Immature natural killer cell (primary cell): ENCODE results near the gene SLC12A4. TPM values are rescaled to one million over a fixed set of nuclear protein-coding genes. Genes with fewer than 3 reads are reported as not detected.
"Not testable (repeated sequence)": the region's sequence is repeated elsewhere in the genome, so short reads cannot be mapped to it uniquely, and the experiment has no call there.

Source experiments
- DNase-seq, 3 donors: peaks; one replicate each; pipeline ENCODE4 v3.0.0; 2022; ENCODE audit warnings: mixed read lengths in 1 of 3
- H3K27ac Mint-ChIP-seq, 6 donors: one replicate each; pipeline ENCODE4 v1.8.0; 2020; ENCODE audit warnings: mixed read lengths in 6 of 6, mild to moderate bottlenecking in 5 of 6, inconsistent platforms in 4 of 6, moderate library complexity in 3 of 6
- H3K27me3 Mint-ChIP-seq, 3 donors: one replicate each; pipeline ENCODE4 v1.8.0; 2020 to 2021; ENCODE audit warnings: low read depth in 3 of 3, mild to moderate bottlenecking in 3 of 3, mixed read lengths in 3 of 3, moderate library complexity in 3 of 3, inconsistent platforms in 1 of 3
- H3K36me3 Mint-ChIP-seq, 3 donors: one replicate each; pipeline ENCODE4 v1.8.0; 2020; ENCODE audit warnings: mixed read lengths in 3 of 3, inconsistent platforms in 2 of 3, mild to moderate bottlenecking in 2 of 3
- H3K4me1 Mint-ChIP-seq, 2 donors: one replicate each; pipeline ENCODE4 v1.8.0; 2020; ENCODE audit warnings: inconsistent platforms in 2 of 2, mild to moderate bottlenecking in 2 of 2, mixed read lengths in 2 of 2, moderate library complexity in 1 of 2
- H3K4me3 Mint-ChIP-seq, 5 donors: one replicate each; pipeline ENCODE4 v1.8.0; 2020; ENCODE audit warnings: mild to moderate bottlenecking in 5 of 5, mixed read lengths in 5 of 5, inconsistent platforms in 3 of 5, moderate library complexity in 3 of 5
- H3K9me3 Mint-ChIP-seq, 6 donors: one replicate each; pipeline ENCODE4 v1.8.0; 2020; ENCODE audit warnings: mild to moderate bottlenecking in 6 of 6, mixed read lengths in 6 of 6, inconsistent platforms in 4 of 6, moderate library complexity in 3 of 6
- polyA plus RNA-seq, 3 donors: library from polyadenylated mRNA; unstranded; fragments of 300-500 nt; fragmentation: Illumina TruSeq; gene quantifications; one replicate each; pipeline ENCODE4 v1.2.3, GENCODE V29; 2021

Gene SLC12A4
- polyA plus RNA-seq, 3 donors from 2014 or later, result 5.1 to 10.5 (median 6.6) TPM

DNA sequence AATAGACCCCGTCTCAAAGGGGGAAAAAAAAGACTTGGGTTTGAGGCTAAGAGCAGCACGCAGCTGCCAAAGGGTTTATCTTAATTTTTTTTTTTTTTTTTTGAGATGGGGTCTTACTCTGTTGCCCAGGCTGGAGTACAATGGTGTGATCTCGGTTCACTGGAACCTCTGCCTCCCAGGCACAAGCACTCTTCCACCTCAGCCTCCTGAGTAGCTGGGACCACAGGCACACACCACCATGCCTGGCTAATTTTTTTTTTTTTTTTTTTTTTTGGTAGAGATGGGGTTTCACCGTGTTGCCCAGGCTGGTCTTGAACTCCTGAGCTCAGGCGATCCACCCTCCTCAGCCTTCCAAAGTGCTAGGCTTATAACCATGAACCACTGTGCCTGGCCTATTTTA lies 30.7 kb downstream of the SLC12A4 start:
- H3K27me3 Mint-ChIP-seq, result peaks cover 5 to 17% (median 16%) of the 10 kb centered on the region in 3 donors
- peak overlapping the region in 5 of 6 donors; percentile 36 to 98 (median 94) for H3K27ac Mint-ChIP-seq
- H3K4me3 Mint-ChIP-seq, result peak overlapping the region in 1 of 5 donors; percentile 100
- peaks cover 0 to 15% (median 11%) of the 10 kb centered on the region in 3 donors for H3K36me3 Mint-ChIP-seq
- H3K9me3 Mint-ChIP-seq, DNase-seq: not testable (repeated sequence)
- H3K4me1 Mint-ChIP-seq, result peaks cover 49 to 57% of the 10 kb centered on the region in 2 donors

DNA sequence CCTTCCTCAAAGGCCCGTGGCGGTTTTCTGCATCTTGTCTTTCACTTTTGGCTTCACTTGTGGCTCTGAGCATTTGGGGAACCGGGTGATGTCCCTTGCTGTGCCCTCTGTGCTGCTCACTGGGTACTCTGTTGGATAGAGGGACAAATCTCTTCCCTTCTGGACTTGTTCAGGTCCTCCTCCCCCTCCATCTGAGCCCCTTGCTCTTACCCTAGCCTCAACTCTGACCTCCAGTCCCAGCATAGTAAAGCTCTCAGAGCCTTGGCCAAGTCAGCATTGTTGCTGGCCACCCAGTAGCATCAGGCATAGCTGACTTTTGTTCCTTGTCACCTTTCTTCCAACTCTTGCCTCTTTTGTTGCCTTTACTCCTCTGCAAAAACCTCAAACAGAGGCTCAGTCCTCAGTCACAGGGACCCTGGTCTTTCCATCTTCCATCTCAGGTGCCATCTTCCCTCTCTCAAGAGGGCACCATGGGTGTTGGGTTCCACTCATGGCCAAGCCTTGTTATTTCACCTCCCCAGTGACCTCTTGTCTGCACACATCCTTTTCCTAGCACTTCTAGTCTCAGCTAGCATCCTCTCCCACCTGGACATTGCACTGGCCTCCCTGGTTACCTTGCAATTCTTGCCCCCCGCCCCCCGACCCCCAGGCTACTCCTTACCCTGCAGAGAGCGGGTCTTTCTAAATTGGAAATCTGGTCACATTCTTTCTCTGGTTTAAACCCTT lies 31.4 kb downstream of the SLC12A4 start:
- Mint-ChIP-seq H3K27ac (peak overlapping the region; percentile 91 to 99 (median 96)), H3K4me3 (peak overlapping the region; percentile 97 to 100 (median 99)), H3K4me1 (peaks cover 49 to 55% of the 10 kb centered on the region in 2 donors), H3K9me3 (no peaks in the 10 kb centered on the region), H3K27me3 (peaks cover 5 to 17% (median 16%) of the 10 kb centered on the region in 3 donors), H3K36me3 (peaks cover 0 to 15% (median 11%) of the 10 kb centered on the region in 3 donors)
- peak; percentile 81 to 82 (median 82) for DNase-seq

DNA sequence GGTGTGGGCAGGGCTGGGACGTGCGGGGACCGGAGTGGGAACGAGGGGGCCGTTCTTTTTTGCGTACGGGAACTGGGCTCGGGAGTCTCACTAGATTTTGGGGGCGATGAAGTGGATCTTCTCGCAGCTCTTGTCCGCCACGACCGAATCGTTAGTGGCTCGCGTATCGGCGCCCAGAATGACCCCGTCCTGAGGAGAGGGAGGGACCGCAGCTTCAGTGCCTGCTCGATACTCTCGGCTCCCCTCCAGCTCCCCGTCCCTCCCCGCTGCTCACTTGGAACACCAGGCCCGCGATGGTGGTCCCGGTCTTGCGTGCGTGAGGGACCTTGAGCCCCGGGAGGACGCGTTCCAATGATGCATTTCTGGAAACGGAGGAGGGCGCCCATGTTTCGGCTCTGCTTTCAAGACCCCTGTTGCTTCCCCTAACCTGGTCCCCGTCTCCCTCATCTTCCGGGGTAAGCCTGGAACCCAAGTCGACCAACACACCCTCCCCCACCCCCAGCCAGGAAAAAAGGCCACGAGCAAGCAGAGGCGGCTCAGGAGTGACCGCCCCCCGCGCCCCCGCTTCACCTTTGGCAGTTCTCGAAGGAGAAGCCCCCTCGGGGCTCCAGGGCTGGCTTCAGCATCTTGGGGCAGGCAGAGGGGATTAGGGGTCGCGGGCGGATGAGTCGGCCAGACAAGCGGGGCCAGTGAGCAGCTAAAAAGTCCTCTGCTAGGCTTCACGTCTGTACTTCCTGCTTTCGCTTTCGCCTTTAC lies 32.1 kb downstream of the SLC12A4 start, which contains the start of gene PSMB10:
Gene PSMB10, minus strand, starts transcription at position 727 of the 756 bp plus-strand sequence. Its CDS starts 101 bp downstream, at position 626.
- Mint-ChIP-seq H3K4me1 (peaks cover 42 to 47% of the 10 kb centered on the region in 2 donors), H3K27me3 (peaks cover 5 to 16% (median 16%) of the 10 kb centered on the region in 3 donors), H3K4me3 (peak within 1 kb of the TSS; percentile 97 to 100 (median 99)), H3K36me3 (peaks cover 0 to 15% (median 11%) of the 10 kb centered on the region in 3 donors), H3K27ac (peak within 1 kb of the TSS; percentile 91 to 99 (median 96)), H3K9me3 (no peaks in the 10 kb centered on the region)
- DNase-seq, result no peak

DNA sequence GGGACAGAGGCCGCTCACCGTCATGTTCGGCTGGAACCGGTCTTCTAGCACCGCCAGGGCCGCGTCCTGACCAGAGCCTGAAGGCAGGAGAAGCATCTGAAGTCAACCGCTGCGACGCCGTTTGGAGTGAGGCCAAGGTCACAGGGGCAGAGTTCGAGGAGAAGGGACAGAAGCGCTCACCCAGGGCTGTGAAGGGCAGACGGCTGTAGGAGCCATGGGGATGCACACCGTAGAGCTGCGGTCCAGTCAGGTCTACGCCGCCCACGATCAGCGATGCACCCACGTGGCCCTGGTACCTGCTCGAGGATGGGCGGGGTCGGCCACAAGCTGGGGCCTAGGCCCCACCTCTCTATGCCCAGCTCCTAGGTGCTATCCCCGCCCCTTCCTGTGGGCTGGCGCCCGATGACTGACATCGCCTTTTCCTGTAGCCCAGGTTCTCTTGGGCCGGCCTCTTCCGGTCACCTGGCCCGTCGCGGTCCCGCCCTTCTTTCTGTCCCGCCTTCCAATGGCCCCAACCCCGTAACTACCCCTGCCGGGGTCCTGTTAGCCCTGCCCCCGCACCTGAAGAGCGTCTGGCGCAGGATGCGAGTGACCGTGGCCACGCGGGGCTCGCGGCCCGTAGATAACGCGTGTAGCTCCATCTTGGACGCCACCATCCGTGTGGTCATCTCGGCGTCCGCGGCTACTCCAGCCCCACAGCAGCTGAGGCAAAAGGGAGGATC lies 32.9 kb downstream of the SLC12A4 start:
- DNase-seq, result peak; percentile 89 to 92 (median 91)
- no peaks in the 10 kb centered on the region for H3K9me3 Mint-ChIP-seq
- H3K27me3 Mint-ChIP-seq, result peaks cover 6 to 17% (median 16%) of the 10 kb centered on the region in 3 donors
- peak overlapping the region; percentile 97 to 100 (median 99) for H3K4me3 Mint-ChIP-seq
- peaks cover 41 to 46% of the 10 kb centered on the region in 2 donors for H3K4me1 Mint-ChIP-seq
- peaks cover 0 to 15% (median 11%) of the 10 kb centered on the region in 3 donors for H3K36me3 Mint-ChIP-seq
- H3K27ac Mint-ChIP-seq, result peak overlapping the region; percentile 91 to 99 (median 96)

DNA sequence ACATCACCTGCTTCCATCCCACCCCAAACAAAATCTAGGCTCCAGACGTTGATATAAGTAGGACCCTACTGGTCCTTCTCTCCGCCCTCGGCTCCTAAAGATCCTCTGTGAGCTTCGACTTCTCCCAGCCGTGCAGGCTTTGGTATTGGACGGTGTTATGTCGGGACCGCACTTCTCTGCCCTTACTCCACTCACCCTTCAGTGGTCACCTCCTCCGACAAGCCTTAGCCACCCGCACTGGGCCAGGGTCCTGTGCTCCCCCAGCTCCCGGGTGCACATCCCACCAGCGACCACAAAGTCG lies 33.4 kb downstream of the SLC12A4 start:
- Mint-ChIP-seq H3K36me3 (peaks cover 0 to 15% (median 11%) of the 10 kb centered on the region in 3 donors), H3K27me3 (peaks cover 6 to 18% (median 16%) of the 10 kb centered on the region in 3 donors), H3K9me3 (no peaks in the 10 kb centered on the region), H3K4me1 (peaks cover 35 to 41% of the 10 kb centered on the region in 2 donors), H3K4me3 (peak overlapping the region; percentile 97 to 100 (median 99)), H3K27ac (peak overlapping the region; percentile 91 to 99 (median 96))
- no peak for DNase-seq

DNA sequence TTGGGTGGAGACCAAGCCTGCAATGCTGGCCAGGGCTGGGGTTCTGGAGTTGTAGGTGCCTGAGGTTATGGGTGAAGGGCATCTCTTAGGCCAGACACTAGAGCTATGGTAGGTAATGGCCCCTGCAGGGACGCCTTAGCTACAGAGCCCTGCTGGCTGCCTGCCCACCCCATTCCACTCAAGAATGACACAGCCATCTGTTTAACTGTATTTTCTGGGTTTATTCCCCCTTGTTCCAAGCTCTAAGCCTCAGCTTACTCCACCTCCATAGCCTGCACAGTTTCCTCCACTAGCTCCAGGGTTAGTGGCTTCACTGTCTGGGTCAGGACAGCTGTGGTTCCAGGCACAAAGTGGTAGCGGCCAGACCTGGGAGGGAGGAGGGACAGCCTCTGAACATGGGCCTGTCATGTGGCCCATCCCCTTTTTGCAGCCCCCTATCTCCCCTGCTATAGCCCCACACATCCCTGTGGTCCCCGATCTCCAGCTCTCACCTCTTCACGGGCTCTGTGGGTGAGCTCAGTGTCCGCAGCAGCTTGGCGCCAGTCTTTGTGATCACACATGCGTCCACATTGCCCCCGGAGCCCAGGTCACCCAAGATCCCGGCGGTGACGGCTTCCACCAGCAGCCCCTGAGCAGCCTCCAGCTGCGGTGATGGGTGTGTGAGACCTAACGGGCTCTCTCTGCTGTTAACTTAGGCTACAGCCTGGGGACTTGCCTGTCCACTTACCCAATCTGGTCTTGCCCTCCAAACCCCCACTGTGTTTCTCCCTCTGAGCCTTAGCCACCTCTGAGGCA lies 33.9 kb downstream of the SLC12A4 start:
- H3K4me1 Mint-ChIP-seq, result peaks cover 32 to 35% of the 10 kb centered on the region in 2 donors
- no peak for DNase-seq

DNA sequence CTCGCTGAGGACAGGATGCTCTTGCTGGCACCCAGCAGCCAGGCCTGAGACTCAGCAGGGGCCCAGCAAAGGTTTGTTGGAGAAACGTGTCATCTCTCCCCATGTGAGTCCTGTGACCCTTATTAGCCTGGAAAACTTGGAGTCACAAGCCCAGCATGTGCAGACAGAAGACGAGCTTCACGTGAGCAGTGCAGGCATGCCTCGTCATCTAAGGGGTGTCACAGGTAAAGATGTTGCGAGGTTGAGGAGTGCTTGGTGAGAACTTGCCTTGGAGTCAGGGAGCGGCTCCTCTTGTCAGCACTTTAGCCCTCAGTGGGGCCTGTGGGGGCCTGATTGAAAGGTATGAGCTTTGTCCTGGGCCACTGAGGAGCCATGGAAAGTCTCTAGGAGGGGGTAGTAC lies 34.6 kb downstream of the SLC12A4 start:
- Mint-ChIP-seq H3K4me1 (peaks cover 32 to 35% of the 10 kb centered on the region in 2 donors), H3K27me3 (peaks cover 6 to 18% (median 12%) of the 10 kb centered on the region in 3 donors), H3K4me3 (peak overlapping the region; percentile 6 to 50 (median 32)), H3K9me3 (no peaks in the 10 kb centered on the region), H3K27ac (peak overlapping the region; percentile 19 to 98 (median 44)), H3K36me3 (peaks cover 0 to 15% (median 11%) of the 10 kb centered on the region in 3 donors)
- DNase-seq, result no peak

More for the DNA sequence above, 33.9 kb downstream of the SLC12A4 start:
- Mint-ChIP-seq H3K4me3 (peak overlapping the region; percentile 24 to 99 (median 98)), H3K27me3 (peaks cover 6 to 18% (median 12%) of the 10 kb centered on the region in 3 donors), H3K27ac (peak overlapping the region; percentile 91 to 99 (median 96)), H3K36me3 (peaks cover 0 to 15% (median 11%) of the 10 kb centered on the region in 3 donors), H3K9me3 (no peaks in the 10 kb centered on the region)

DNA sequence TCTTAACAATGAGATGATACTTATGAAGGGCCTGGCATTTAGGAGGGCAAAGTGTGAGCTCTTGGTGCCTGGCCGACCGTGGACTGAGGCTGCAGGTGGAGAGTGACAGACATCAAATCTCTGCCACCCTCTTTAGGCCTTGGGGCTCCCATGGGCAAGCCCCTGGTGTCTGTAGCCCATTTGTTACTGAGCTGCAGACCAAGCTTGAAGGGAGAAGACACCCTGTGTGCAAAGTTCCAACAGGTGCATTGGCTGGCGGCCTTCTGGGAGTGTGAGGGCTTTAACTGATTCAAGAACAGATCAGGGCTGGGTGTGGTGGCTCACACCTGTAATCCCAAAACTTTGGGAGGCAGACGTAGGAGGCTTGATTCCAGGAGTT lies 36.0 kb downstream of the SLC12A4 start:
- no peak overlapping the region for H3K4me3 Mint-ChIP-seq
- DNase-seq, result no peak
- H3K36me3 Mint-ChIP-seq, result peaks cover 0 to 15% (median 11%) of the 10 kb centered on the region in 3 donors
- H3K27me3 Mint-ChIP-seq, result peaks cover 6 to 18% (median 12%) of the 10 kb centered on the region in 3 donors
- H3K27ac Mint-ChIP-seq, result peak overlapping the region in 2 of 6 donors; percentile 18 to 46
- no peaks in the 10 kb centered on the region for H3K9me3 Mint-ChIP-seq
- H3K4me1 Mint-ChIP-seq, result peaks cover 32 to 33% of the 10 kb centered on the region in 2 donors

DNA sequence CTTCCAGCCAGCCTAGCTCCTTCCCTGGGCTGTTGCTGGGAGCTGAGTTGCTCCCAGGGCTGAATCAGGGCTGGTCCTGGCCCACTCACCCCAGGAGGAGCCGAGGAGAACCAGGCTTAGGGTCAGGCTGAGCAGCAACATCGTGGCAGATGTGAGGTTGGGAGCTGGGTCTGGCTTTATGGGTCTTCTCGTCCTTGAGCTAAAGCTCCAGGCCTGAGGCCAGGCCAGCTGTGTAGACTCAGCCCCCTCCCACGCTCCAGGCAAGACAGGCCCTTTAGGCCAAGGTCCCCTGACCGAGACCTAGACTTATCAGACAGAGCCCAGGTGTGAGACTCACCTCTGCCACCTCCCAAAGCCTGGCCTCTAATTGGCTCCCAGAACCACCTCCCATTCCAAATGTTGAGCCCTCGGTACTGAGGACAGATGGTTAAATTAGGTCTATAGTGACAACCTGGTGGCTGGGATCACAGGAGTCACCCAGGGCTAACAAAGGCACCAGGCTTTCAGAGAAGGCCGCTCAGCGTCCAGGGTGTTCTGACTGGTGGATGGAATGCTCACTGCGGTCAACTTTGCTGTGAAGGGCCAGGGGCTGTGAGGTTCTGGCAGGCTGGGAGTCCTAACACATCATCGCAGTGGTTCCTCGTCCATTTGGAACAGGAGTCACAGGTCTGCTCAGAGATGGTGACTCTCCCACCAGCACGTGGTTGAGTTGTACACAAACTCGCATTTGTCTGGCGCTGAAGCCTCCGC lies 36.5 kb downstream of the SLC12A4 start, which contains the start of gene CTRL:
Gene CTRL, minus strand, starts transcription at position 151 of the 750 bp plus-strand sequence. Its CDS starts 10 bp downstream, at position 141.
- peaks cover 0 to 15% (median 11%) of the 10 kb centered on the region in 3 donors for H3K36me3 Mint-ChIP-seq
- H3K9me3 Mint-ChIP-seq, result no peaks in the 10 kb centered on the region
- H3K4me3 Mint-ChIP-seq, result no peak within 1 kb of the TSS
- peak within 1 kb of the TSS in 3 of 6 donors; percentile 39 to 61 (median 46) for H3K27ac Mint-ChIP-seq
- peaks cover 26 to 28% of the 10 kb centered on the region in 2 donors for H3K4me1 Mint-ChIP-seq
- DNase-seq, result no peak
- peaks cover 6 to 18% (median 9%) of the 10 kb centered on the region in 3 donors for H3K27me3 Mint-ChIP-seq

DNA sequence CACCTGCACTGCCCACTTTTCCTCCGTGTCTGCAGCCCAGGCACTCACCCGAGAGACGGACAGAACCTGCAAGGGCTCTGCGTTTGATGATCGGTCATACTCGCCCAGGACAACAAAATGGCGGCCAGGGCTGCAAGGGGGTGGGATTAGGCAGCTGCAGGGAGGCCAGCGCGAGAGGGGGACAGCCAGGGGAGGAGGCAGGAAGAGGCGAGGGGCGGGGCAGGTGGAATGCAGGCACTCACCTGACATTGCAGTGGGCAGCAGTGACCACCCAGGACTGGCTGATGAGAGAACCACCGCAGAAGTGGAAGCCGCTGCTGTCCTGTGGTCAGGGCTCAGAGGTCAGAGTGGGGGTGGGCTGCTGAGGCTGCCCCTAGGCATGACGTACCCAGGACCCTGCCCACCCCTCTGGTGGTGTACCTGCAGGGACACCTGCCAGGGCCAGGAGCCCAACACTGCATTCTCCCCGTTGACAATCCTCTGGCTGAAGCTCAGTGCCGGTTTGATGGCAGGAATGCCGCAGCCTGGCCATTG lies 37.7 kb downstream of the SLC12A4 start:
- Mint-ChIP-seq H3K4me1 (peaks cover 23 to 24% of the 10 kb centered on the region in 2 donors), H3K27me3 (peaks cover 1 to 10% (median 4%) of the 10 kb centered on the region in 3 donors), H3K27ac (peak overlapping the region in 1 of 6 donors; percentile 64), H3K9me3 (no peaks in the 10 kb centered on the region), H3K4me3 (no peak overlapping the region), H3K36me3 (peaks cover 0 to 10% (median 9%) of the 10 kb centered on the region in 3 donors)
- DNase-seq, result no peak

DNA sequence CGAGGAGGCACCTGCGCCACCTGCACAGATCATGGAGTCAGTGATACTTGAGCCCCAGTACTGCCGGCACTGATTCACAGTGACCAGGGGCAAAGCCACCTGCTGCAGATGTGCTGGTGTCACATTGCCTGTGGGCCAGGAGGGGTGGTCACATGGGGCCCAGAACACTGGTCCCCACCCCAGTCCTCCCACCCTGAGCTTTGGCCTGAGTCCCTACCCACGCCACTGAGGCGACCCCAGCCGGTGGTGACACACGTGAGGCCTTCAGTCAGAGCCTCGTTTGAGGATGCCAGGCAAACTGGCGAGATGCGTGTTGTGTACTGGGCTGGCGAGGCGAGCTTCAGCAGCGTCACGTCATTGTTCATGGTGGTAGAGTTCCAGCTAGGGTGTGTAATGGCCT lies 38.2 kb downstream of the SLC12A4 start:
- Mint-ChIP-seq H3K4me1 (peaks cover 18 to 19% of the 10 kb centered on the region in 2 donors), H3K4me3 (no peak overlapping the region), H3K36me3 (peaks cover 0 to 5% (median 4%) of the 10 kb centered on the region in 3 donors), H3K27ac (peak overlapping the region in 1 of 6 donors; percentile 64), H3K9me3 (no peaks in the 10 kb centered on the region), H3K27me3 (peaks cover 0 to 9% (median 3%) of the 10 kb centered on the region in 3 donors)
- no peak for DNase-seq
